CD14-positive monocyte (primary cell): Measurements from ENCODE around the gene RASSF5. TPM values are rescaled to one million over a fixed set of nuclear protein-coding genes. Genes with fewer than 3 reads are reported as not detected.

ENCODE experiments used
- DNase-seq, 3 donors: peaks; one replicate each; pipeline ENCODE4 v3.0.0-alpha.2; 2011 to 2022
- H2AFZ ChIP-seq: 2 replicates; pipeline ENCODE4 v1.6.0; 2012; ENCODE audit warnings: mild to moderate bottlenecking, low read depth, low read length, inconsistent platforms; ENCODE audit not compliant: insufficient read depth, poor library complexity, severe bottlenecking
- H3K27ac ChIP-seq, 2 donors: 1 replicate in 1 of 2; 2 replicates in 1 of 2; pipeline ENCODE4 v1.5.1; 2012 to 2013; ENCODE audit warnings: low read length in 2 of 2, control low read depth in 1 of 2, inconsistent platforms in 1 of 2, low read depth in 1 of 2, mild to moderate bottlenecking in 1 of 2
- H3K27me3 ChIP-seq, 2 donors: one replicate each; pipeline versions ENCODE4 v1.6.0 to v1.6.1; 2011 to 2013; ENCODE audit warnings: low read length in 2 of 2; ENCODE audit not compliant: control insufficient read depth in 2 of 2, insufficient read depth in 2 of 2
- H3K36me3 ChIP-seq, 2 donors: replicated peaks in 1 of 2; 1 replicate in 1 of 2; 2 replicates in 1 of 2; pipeline versions ENCODE4 v1.5.1 to v1.6.1; 2012 to 2013; ENCODE audit warnings: low read length in 2 of 2, control low read depth in 1 of 2, inconsistent platforms in 1 of 2, mild to moderate bottlenecking in 1 of 2; ENCODE audit not compliant: insufficient read depth in 2 of 2, control insufficient read depth in 1 of 2
- H3K4me1 ChIP-seq, 2 donors: 1 replicate in 1 of 2; 2 replicates in 1 of 2; pipeline versions ENCODE4 v1.5.1 to v1.6.1; 2012 to 2013; ENCODE audit warnings: low read length in 2 of 2, control low read depth in 1 of 2, inconsistent platforms in 1 of 2, mild to moderate bottlenecking in 1 of 2, moderate library complexity in 1 of 2; ENCODE audit not compliant: insufficient read depth in 2 of 2, control insufficient read depth in 1 of 2
- H3K4me2 ChIP-seq: replicated peaks from 2 replicates; pipeline ENCODE3; 2012; ENCODE audit warnings: low read length, moderate library complexity, mild to moderate bottlenecking; ENCODE audit not compliant: poor library complexity, severe bottlenecking; ENCODE audit errors: extremely low read depth
- H3K4me3 ChIP-seq, 3 experiments: fragments of 200-600 bp in 1 of 3; sonication (generic) in 1 of 3; replicated peaks in 1 of 3; 1 replicate in 2 of 3; 2 replicates in 1 of 3; pipeline ENCODE4 v1.5.1; 2011 to 2013; ENCODE audit warnings: low read length in 3 of 3, mild to moderate bottlenecking in 3 of 3, control low read depth in 2 of 3, low read depth in 2 of 3, inconsistent platforms in 1 of 3, moderate library complexity in 1 of 3
- H3K79me2 ChIP-seq: 2 replicates; pipeline ENCODE4 v1.6.0; 2012; ENCODE audit warnings: mild to moderate bottlenecking, control low read depth, inconsistent platforms, low read length, moderate library complexity; ENCODE audit not compliant: insufficient read depth
- H3K9ac ChIP-seq: 2 replicates; pipeline ENCODE4 v1.6.0; 2017; ENCODE audit warnings: low read length, mild to moderate bottlenecking; ENCODE audit not compliant: insufficient read depth, poor library complexity, severe bottlenecking
- H3K9me3 ChIP-seq, 2 donors: replicated peaks in 1 of 2; 1 replicate in 1 of 2; 2 replicates in 1 of 2; pipeline versions ENCODE4 v1.5.1 to v1.6.1; 2012 to 2013; ENCODE audit warnings: low read length in 2 of 2, control low read depth in 1 of 2; ENCODE audit not compliant: control insufficient read depth in 1 of 2, insufficient read depth in 1 of 2
- H4K20me1 ChIP-seq: 2 replicates; pipeline ENCODE4 v1.6.0; 2012; ENCODE audit warnings: mild to moderate bottlenecking, low read length, control low read depth, moderate library complexity; ENCODE audit not compliant: insufficient read depth
- H3K27ac Mint-ChIP-seq, 7 donors: one replicate each; pipeline ENCODE4 v1.8.0; 2020; ENCODE audit warnings: mild to moderate bottlenecking in 7 of 7, mixed read lengths in 7 of 7, moderate library complexity in 6 of 7, inconsistent platforms in 2 of 7
- H3K27me3 Mint-ChIP-seq, 3 donors: one replicate each; pipeline ENCODE4 v1.8.0; 2021 to 2022; ENCODE audit warnings: low read depth in 3 of 3, mild to moderate bottlenecking in 3 of 3, mixed read lengths in 3 of 3, moderate library complexity in 3 of 3, inconsistent platforms in 1 of 3
- H3K36me3 Mint-ChIP-seq, 2 donors: one replicate each; pipeline ENCODE4 v1.8.0; 2020; ENCODE audit warnings: mixed read lengths in 2 of 2, inconsistent platforms in 1 of 2, mild to moderate bottlenecking in 1 of 2
- H3K4me1 Mint-ChIP-seq: one replicate; pipeline ENCODE4 v1.8.0; 2020; ENCODE audit warnings: mild to moderate bottlenecking, mixed read lengths
- H3K4me3 Mint-ChIP-seq, 2 donors: one replicate each; pipeline ENCODE4 v1.8.0; 2020; ENCODE audit warnings: mild to moderate bottlenecking in 2 of 2, mixed read lengths in 2 of 2, moderate library complexity in 1 of 2
- H3K9me3 Mint-ChIP-seq, 7 donors: one replicate each; pipeline ENCODE4 v1.8.0; 2020 to 2022; ENCODE audit warnings: mixed read lengths in 7 of 7, mild to moderate bottlenecking in 6 of 7, moderate library complexity in 6 of 7, inconsistent platforms in 2 of 7
- WGBS: methylation state at CpG from one replicate; pipeline ENCODE4 v1.1.5; 2013; ENCODE audit warnings: missing lambda C conversion rate; ENCODE audit not compliant: insufficient coverage; 5-methylcytosine and 5-hydroxymethylcytosine counted together
- intact Hi-C, 2 donors: fragments of 100-400 bp; cut with micrococcal nuclease; formaldehyde crosslinking; loops; one replicate each; pipeline versions ENCODE4 v1.15.0 to v1.15.1; 2023
- polyA plus RNA-seq, 3 donors: library from polyadenylated mRNA; depleted of rRNA in 1 of 3; unstranded in 2 of 3; stranded (reverse) in 1 of 3; fragments of 300-500 nt in 2 of 3; fragments of >200 nt in 1 of 3; fragmentation: Illumina TruSeq in 2 of 3; gene quantifications; 1 replicate in 2 of 3; 2 replicates in 1 of 3; pipeline ENCODE4 v1.2.3, GENCODE V29; 2012 to 2021
- TF ChIP-seq, protein P1 (sequence below): fragments of 200-600 bp; IDR thresholded peaks from one replicate; pipeline ENCODE4 v1.8.0; 2022; ENCODE audit warnings: antibody characterized with exemption, mild to moderate bottlenecking

RASSF5 gene
- polyA plus RNA-seq, 3 donors, result 81.6 to 129 (median 127) TPM

DNA sequence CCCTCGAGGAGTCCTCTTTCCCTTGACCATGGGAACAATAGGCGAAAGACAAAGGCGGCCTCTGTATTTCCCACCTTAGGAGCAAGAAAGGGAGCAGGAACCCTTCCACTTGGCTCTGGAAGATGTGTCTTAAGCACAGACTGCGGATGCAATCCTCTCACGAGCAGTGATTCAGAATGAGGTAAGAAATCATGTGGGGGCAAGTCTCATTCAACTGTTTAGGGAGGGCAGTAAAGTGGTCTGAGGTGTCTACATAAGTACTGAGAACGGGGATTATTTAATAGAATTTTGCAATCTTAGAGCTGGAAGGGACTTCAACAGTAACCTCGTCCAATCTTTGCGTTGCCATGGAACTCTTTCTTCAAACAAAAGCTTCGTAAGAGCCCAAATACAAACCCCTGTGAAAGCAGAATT is 126.4 kb downstream of the RASSF5 start:
- Mint-ChIP-seq H3K9me3 (no peaks in the 10 kb centered on the region), H3K36me3 (no peaks in the 10 kb centered on the region), H3K27me3 (peaks cover 11 to 34% (median 26%) of the 10 kb centered on the region in 3 donors), H3K4me3 (no peak overlapping the region), H3K4me1 (peaks cover 18% of the 10 kb centered on the region), H3K27ac (peak overlapping the region in 2 of 7 donors; percentile 8 to 36)
- peak in 1 of 3 donors; percentile 29 for DNase-seq
- H3K9me3 ChIP-seq, result no peaks in the 10 kb centered on the region
- 92% methylated on average over 5 of the region's 9 CpGs for WGBS
- H3K27ac ChIP-seq, result no peak overlapping the region
- no peak overlapping the region for H3K9ac ChIP-seq
- H3K36me3 ChIP-seq, result no peaks in the 10 kb centered on the region
- peaks cover 5 to 15% of the 10 kb centered on the region in 2 donors for H3K27me3 ChIP-seq
- TF ChIP-seq, protein P1, sequence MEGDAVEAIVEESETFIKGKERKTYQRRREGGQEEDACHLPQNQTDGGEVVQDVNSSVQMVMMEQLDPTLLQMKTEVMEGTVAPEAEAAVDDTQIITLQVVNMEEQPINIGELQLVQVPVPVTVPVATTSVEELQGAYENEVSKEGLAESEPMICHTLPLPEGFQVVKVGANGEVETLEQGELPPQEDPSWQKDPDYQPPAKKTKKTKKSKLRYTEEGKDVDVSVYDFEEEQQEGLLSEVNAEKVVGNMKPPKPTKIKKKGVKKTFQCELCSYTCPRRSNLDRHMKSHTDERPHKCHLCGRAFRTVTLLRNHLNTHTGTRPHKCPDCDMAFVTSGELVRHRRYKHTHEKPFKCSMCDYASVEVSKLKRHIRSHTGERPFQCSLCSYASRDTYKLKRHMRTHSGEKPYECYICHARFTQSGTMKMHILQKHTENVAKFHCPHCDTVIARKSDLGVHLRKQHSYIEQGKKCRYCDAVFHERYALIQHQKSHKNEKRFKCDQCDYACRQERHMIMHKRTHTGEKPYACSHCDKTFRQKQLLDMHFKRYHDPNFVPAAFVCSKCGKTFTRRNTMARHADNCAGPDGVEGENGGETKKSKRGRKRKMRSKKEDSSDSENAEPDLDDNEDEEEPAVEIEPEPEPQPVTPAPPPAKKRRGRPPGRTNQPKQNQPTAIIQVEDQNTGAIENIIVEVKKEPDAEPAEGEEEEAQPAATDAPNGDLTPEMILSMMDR, result no peak
- peaks cover 18 to 23% of the 10 kb centered on the region in 2 donors for H3K4me1 ChIP-seq
- no peak overlapping the region for H3K4me3 ChIP-seq
- H3K4me2 ChIP-seq, result no peak overlapping the region
- H3K79me2 ChIP-seq, result no peaks in the 10 kb centered on the region
- no peaks in the 10 kb centered on the region for H4K20me1 ChIP-seq
- intact Hi-C loops, result loop anchor here (5.0 to 10.0 kb wide), 2 partner anchors 281 to 349 kb away; no protein-coding TSS in a partner anchor
- H2AFZ ChIP-seq, result no peak overlapping the region

DNA sequence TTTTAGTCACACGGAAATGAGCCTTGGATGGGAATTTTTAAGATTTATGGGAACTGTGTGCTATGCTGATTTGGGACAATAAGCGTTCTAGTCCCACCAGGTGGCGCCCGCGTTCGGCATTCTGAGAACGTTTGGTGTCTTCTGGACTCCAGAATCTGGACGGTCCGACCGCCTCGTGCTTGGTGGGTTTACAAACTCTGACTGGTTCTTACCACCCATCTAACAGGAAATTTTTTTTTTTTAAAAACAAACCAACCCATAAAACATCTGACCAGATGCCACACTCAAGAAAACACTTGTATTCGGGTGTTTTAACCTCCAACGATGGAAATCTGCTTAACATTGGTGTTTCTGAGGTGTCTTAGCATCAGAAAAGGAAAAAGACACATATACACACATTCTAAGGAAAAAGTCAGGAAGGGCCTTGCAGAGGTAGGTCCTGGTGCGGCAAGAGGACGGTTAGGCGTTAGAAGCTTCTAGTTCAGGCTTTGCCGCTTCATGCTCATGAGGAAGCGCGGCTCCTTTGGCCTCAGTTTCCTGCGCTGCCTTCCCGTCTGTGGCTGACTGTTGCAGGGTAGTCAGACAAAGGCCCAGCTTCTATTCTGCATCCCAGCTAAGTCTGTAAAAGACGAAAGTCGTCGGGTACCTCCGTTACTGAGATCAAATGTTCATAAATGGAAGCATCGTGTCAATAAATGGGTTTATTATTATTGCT is 127.2 kb downstream of the RASSF5 start:
- TF ChIP-seq, protein P1, result peak; percentile 92
- H3K36me3 Mint-ChIP-seq, result no peaks in the 10 kb centered on the region
- Histone ChIP-seq H3K9ac (peak overlapping the region; percentile 54), H4K20me1 (no peaks in the 10 kb centered on the region), H3K9me3 (no peaks in the 10 kb centered on the region), H3K79me2 (no peaks in the 10 kb centered on the region), H3K4me1 (peaks cover 16 to 22% of the 10 kb centered on the region in 2 donors), H2AFZ (peak overlapping the region; percentile 85), H3K4me2 (peak overlapping the region; percentile 87), H3K36me3 (no peaks in the 10 kb centered on the region), H3K4me3 (peak overlapping the region; percentile 18 to 79 (median 38)), H3K27me3 (peaks cover 5 to 15% of the 10 kb centered on the region in 2 donors), H3K27ac (no peak overlapping the region)
- peaks cover 11 to 34% (median 26%) of the 10 kb centered on the region in 3 donors for H3K27me3 Mint-ChIP-seq
- H3K4me3 Mint-ChIP-seq, result peak overlapping the region; percentile 75 to 90
- WGBS, result 0% methylated on average over 20 of the region's 26 CpGs
- intact Hi-C loops, result loop anchor here (5.0 to 10.0 kb wide), 2 partner anchors 280 to 348 kb away; no protein-coding TSS in a partner anchor
- H3K9me3 Mint-ChIP-seq, result no peaks in the 10 kb centered on the region
- peak; percentile 63 to 92 (median 86) for DNase-seq
- H3K27ac Mint-ChIP-seq, result peak overlapping the region in 6 of 7 donors; percentile 13 to 89 (median 71)
- peaks cover 17% of the 10 kb centered on the region for H3K4me1 Mint-ChIP-seq
